Astrocyte (in vitro differentiated cells and primary cell): Measurements from ENCODE around the gene KNSTRN. TPM values are rescaled to one million over a fixed set of nuclear protein-coding genes. Genes with fewer than 3 reads are reported as not detected.

ENCODE experiments used
- DNase-seq: peaks from one replicate; pipeline ENCODE4 v3.0.0-alpha.2; 2010; ENCODE audit warnings: low read depth
- FAIRE-seq: peaks from 2 replicates; lab custom pipeline; 2011; peaks lifted over from hg19 to GRCh38; lab: Jason Lieb, UNC
- H2AFZ ChIP-seq: 2 replicates; pipeline ENCODE4 v1.6.0; 2012; ENCODE audit warnings: low read depth, low read length, inconsistent platforms
- H3K27ac ChIP-seq: 2 replicates; pipeline ENCODE4 v1.5.1; 2011; ENCODE audit warnings: low read depth, low read length, inconsistent platforms
- H3K27me3 ChIP-seq: 2 replicates; pipeline ENCODE4 v1.6.0; 2011; ENCODE audit warnings: low read length, inconsistent platforms; ENCODE audit not compliant: insufficient read depth
- H3K36me3 ChIP-seq: 2 replicates; pipeline ENCODE4 v1.5.1; 2011; ENCODE audit warnings: low read length, inconsistent platforms; ENCODE audit not compliant: insufficient read depth
- H3K4me1 ChIP-seq: 2 replicates; pipeline ENCODE4 v1.5.1; 2011; ENCODE audit warnings: low read length, inconsistent platforms; ENCODE audit not compliant: insufficient read depth
- H3K4me2 ChIP-seq: 2 replicates; pipeline ENCODE4 v1.6.0; 2012; ENCODE audit warnings: low read length, inconsistent platforms
- H3K4me3 ChIP-seq: 2 replicates; pipeline ENCODE4 v1.5.1; 2011; ENCODE audit warnings: low read depth, mild to moderate bottlenecking, low read length, inconsistent platforms; ENCODE audit not compliant: insufficient read depth
- H3K79me2 ChIP-seq: 2 replicates; pipeline ENCODE4 v1.6.0; 2012; ENCODE audit warnings: mild to moderate bottlenecking, low read length, inconsistent platforms; ENCODE audit not compliant: insufficient read depth
- H3K9ac ChIP-seq: 2 replicates; pipeline ENCODE4 v1.6.0; 2012; ENCODE audit warnings: mild to moderate bottlenecking, low read length, inconsistent platforms
- H3K9me3 ChIP-seq: 2 replicates; pipeline ENCODE4 v1.5.1; 2012; ENCODE audit warnings: low read depth, mild to moderate bottlenecking, low read length, inconsistent platforms; ENCODE audit not compliant: insufficient read depth
- H4K20me1 ChIP-seq: 2 replicates; pipeline ENCODE4 v1.6.0; 2012; ENCODE audit warnings: low read length, inconsistent platforms; ENCODE audit not compliant: insufficient read depth
- H3K27ac Mint-ChIP-seq: one replicate; pipeline ENCODE4 v1.8.0; 2021; ENCODE audit warnings: mild to moderate bottlenecking, mixed read lengths; ENCODE audit not compliant: unreplicated experiment
- H3K27me3 Mint-ChIP-seq: one replicate; pipeline ENCODE4 v1.8.0; 2021; ENCODE audit warnings: low read depth, mixed read lengths; ENCODE audit not compliant: unreplicated experiment
- H3K36me3 Mint-ChIP-seq: one replicate; pipeline ENCODE4 v1.8.0; 2021; ENCODE audit warnings: low read depth, mixed read lengths; ENCODE audit not compliant: unreplicated experiment
- H3K4me1 Mint-ChIP-seq: one replicate; pipeline ENCODE4 v1.8.0; 2021; ENCODE audit warnings: low read depth, mixed read lengths; ENCODE audit not compliant: unreplicated experiment
- H3K4me3 Mint-ChIP-seq: one replicate; pipeline ENCODE4 v1.8.0; 2021; ENCODE audit warnings: mild to moderate bottlenecking, moderate library complexity, mixed read lengths; ENCODE audit not compliant: unreplicated experiment
- H3K9me3 Mint-ChIP-seq: one replicate; pipeline ENCODE4 v1.8.0; 2021; ENCODE audit warnings: mild to moderate bottlenecking, mixed read lengths; ENCODE audit not compliant: unreplicated experiment
- CTCF ChIP-seq: IDR thresholded peaks from 2 replicates; pipeline ENCODE4 v1.5.1; 2011; ENCODE audit warnings: low read depth, mild to moderate bottlenecking, inconsistent platforms, low read length, moderate library complexity; ENCODE audit not compliant: insufficient read depth
- EZH2 ChIP-seq: IDR thresholded peaks from 2 replicates; pipeline ENCODE4 v1.6.1; 2012; ENCODE audit warnings: mild to moderate bottlenecking, low read length, inconsistent platforms; ENCODE audit not compliant: insufficient read depth
- total RNA-seq: library from RNA; stranded (reverse); gene quantifications from 2 replicates; pipeline ENCODE4 v1.2.1, GENCODE V29; 2021

Gene KNSTRN
- total RNA-seq, 1 donor from 2014 or later, result 37.8 TPM

- FAIRE-seq, result no peak
- H3K27ac ChIP-seq, result no peak overlapping the region
- H3K27me3 Mint-ChIP-seq, result peaks cover 22% of the 10 kb centered on the region
- H3K4me3 ChIP-seq, result peak overlapping the region; percentile 54
- H3K4me2 ChIP-seq, result peak overlapping the region; percentile 96
- H3K36me3 ChIP-seq, result no peaks in the 10 kb centered on the region
- peaks cover 23% of the 10 kb centered on the region for H3K79me2 ChIP-seq
- H3K27me3 ChIP-seq, result peaks cover 51% of the 10 kb centered on the region
- H3K9me3 Mint-ChIP-seq, result no peaks in the 10 kb centered on the region
- H3K27ac Mint-ChIP-seq, result peak overlapping the region; percentile 96
- peaks cover 24% of the 10 kb centered on the region for H3K4me1 ChIP-seq
- no peak for TF ChIP-seq CTCF
- TF ChIP-seq EZH2, result no peak
- H3K9ac ChIP-seq, result peak overlapping the region; percentile 64
- peaks cover 3% of the 10 kb centered on the region for H3K36me3 Mint-ChIP-seq
- peak overlapping the region; percentile 85 for H2AFZ ChIP-seq
- no peak for DNase-seq
- peak overlapping the region; percentile 89 for H3K4me3 Mint-ChIP-seq
- peaks cover 23% of the 10 kb centered on the region for H4K20me1 ChIP-seq
- no peaks in the 10 kb centered on the region for H3K9me3 ChIP-seq
- H3K4me1 Mint-ChIP-seq, result peaks cover 32% of the 10 kb centered on the region
Observed at GRCh38 chr15:40439461-40439959, 57.0 kb downstream of the KNSTRN start.

- peak overlapping the region; percentile 54 for H3K4me3 ChIP-seq
- H3K36me3 ChIP-seq, result no peaks in the 10 kb centered on the region
- peaks cover 38% of the 10 kb centered on the region for H3K4me1 Mint-ChIP-seq
- no peak overlapping the region for H3K27ac ChIP-seq
- no peak for FAIRE-seq
- peaks cover 44% of the 10 kb centered on the region for H3K27me3 ChIP-seq
- peak overlapping the region; percentile 85 for H2AFZ ChIP-seq
- H3K9me3 ChIP-seq, result no peaks in the 10 kb centered on the region
- H3K9ac ChIP-seq, result peak overlapping the region; percentile 64
- H3K79me2 ChIP-seq, result peaks cover 28% of the 10 kb centered on the region
- peaks cover 16% of the 10 kb centered on the region for H3K27me3 Mint-ChIP-seq
- peaks cover 29% of the 10 kb centered on the region for H3K4me1 ChIP-seq
- H3K36me3 Mint-ChIP-seq, result peaks cover 3% of the 10 kb centered on the region
- H3K9me3 Mint-ChIP-seq, result no peaks in the 10 kb centered on the region
- H3K27ac Mint-ChIP-seq, result peak overlapping the region; percentile 96
- peak; percentile 52 for TF ChIP-seq EZH2
- no peak for TF ChIP-seq CTCF
- peaks cover 30% of the 10 kb centered on the region for H4K20me1 ChIP-seq
- H3K4me3 Mint-ChIP-seq, result peak overlapping the region; percentile 89
- peak overlapping the region; percentile 96 for H3K4me2 ChIP-seq
- DNase-seq, result no peak
Observed at GRCh38 chr15:40439960-40440742, 57.6 kb downstream of the KNSTRN start.
